Natural killer cell (primary cell): ENCODE results near the gene SLC25A21. TPM values are rescaled to one million over a fixed set of nuclear protein-coding genes. Genes with fewer than 3 reads are reported as not detected.

Experiments used
- ATAC-seq, 3 donors: fragments of 150-1000 bp in 2 of 3; fragments of 200-7000 bp in 1 of 3; cut with Tn5 transposase; 1 replicate in 1 of 3; 2 replicates in 2 of 3; pipeline ENCODE4 v1.10.0; 2021; ENCODE audit warnings: mild to moderate bottlenecking in 2 of 3, moderate library complexity in 2 of 3
- DNase-seq, 2 donors: peaks; one replicate each; pipeline versions ENCODE4 v3.0.0 to v3.0.0-alpha.2; 2013 to 2021; ENCODE audit warnings: mixed read lengths in 1 of 2
- H3K27ac ChIP-seq: one replicate; pipeline ENCODE4 v1.5.1; 2013; ENCODE audit warnings: mild to moderate bottlenecking, low read length
- H3K27me3 ChIP-seq: one replicate; pipeline ENCODE4 v1.6.1; 2013; ENCODE audit warnings: low read length; ENCODE audit not compliant: control insufficient read depth, insufficient read depth
- H3K36me3 ChIP-seq: one replicate; pipeline ENCODE4 v1.6.1; 2013; ENCODE audit warnings: low read length; ENCODE audit not compliant: control insufficient read depth, insufficient read depth
- H3K4me1 ChIP-seq: one replicate; pipeline ENCODE4 v1.6.1; 2013; ENCODE audit warnings: low read length; ENCODE audit not compliant: control insufficient read depth, insufficient read depth
- H3K4me3 ChIP-seq: one replicate; pipeline ENCODE4 v1.5.1; 2013; ENCODE audit warnings: low read length
- H3K9me3 ChIP-seq: one replicate; pipeline ENCODE4 v1.6.1; 2013; ENCODE audit warnings: low read length; ENCODE audit not compliant: control insufficient read depth, insufficient read depth
- H3K27ac Mint-ChIP-seq, 2 donors: one replicate each; pipeline ENCODE4 v1.8.0; 2022; ENCODE audit warnings: mild to moderate bottlenecking in 2 of 2, mixed read lengths in 2 of 2, moderate library complexity in 1 of 2
- H3K27me3 Mint-ChIP-seq, 2 donors: one replicate each; pipeline ENCODE4 v1.8.0; 2022; ENCODE audit warnings: low read depth in 2 of 2, mixed read lengths in 2 of 2
- H3K36me3 Mint-ChIP-seq: one replicate; pipeline ENCODE4 v1.8.0; 2022; ENCODE audit warnings: mixed read lengths
- H3K4me1 Mint-ChIP-seq, 2 donors: one replicate each; pipeline ENCODE4 v1.8.0; 2022; ENCODE audit warnings: mixed read lengths in 2 of 2
- H3K4me3 Mint-ChIP-seq: one replicate; pipeline ENCODE4 v1.8.0; 2022; ENCODE audit warnings: mild to moderate bottlenecking, moderate library complexity, mixed read lengths
- H3K9me3 Mint-ChIP-seq, 2 donors: one replicate each; pipeline ENCODE4 v1.8.0; 2022; ENCODE audit warnings: mixed read lengths in 2 of 2
- WGBS: methylation state at CpG from one replicate; pipeline ENCODE4 v1.1.7; 2013; ENCODE audit warnings: missing lambda C conversion rate; ENCODE audit not compliant: insufficient coverage; 5-methylcytosine and 5-hydroxymethylcytosine counted together
- intact Hi-C: fragments of 100-400 bp; cut with micrococcal nuclease; formaldehyde crosslinking; loops from one replicate; pipeline ENCODE4 v1.14.2; 2022
- total RNA-seq, 4 donors: library from RNA; stranded (reverse); fragments of 120-200 nt in 1 of 4; gene quantifications; one replicate each; pipeline versions ENCODE4 v1.2.3 to v1.2.4, GENCODE V29; 2013 to 2022
- TF ChIP-seq, protein P1 (sequence below): fragments of 200-600 bp; IDR thresholded peaks from one replicate; pipeline ENCODE4 v1.8.0; 2022; ENCODE audit warnings: antibody characterized with exemption

Gene SLC25A21
- total RNA-seq, 3 donors from 2014 or later (not counting 1 experiment from before 2014, with no cell fraction given) = not detected

- H3K27ac Mint-ChIP-seq = no peak overlapping the region
- H3K9me3 ChIP-seq = no peaks in the 10 kb centered on the region
- no peak overlapping the region for H3K4me3 ChIP-seq
- intact Hi-C loops = no loop called here
- DNase-seq = no peak
- no peaks in the 10 kb centered on the region for H3K36me3 Mint-ChIP-seq
- H3K27ac ChIP-seq = no peak overlapping the region
- no peaks in the 10 kb centered on the region for H3K4me1 Mint-ChIP-seq
- ATAC-seq = no peak
- H3K4me3 Mint-ChIP-seq = no peak overlapping the region
- WGBS = 70% methylated on average over 5 of the region's 6 CpGs
- TF ChIP-seq, protein P1, sequence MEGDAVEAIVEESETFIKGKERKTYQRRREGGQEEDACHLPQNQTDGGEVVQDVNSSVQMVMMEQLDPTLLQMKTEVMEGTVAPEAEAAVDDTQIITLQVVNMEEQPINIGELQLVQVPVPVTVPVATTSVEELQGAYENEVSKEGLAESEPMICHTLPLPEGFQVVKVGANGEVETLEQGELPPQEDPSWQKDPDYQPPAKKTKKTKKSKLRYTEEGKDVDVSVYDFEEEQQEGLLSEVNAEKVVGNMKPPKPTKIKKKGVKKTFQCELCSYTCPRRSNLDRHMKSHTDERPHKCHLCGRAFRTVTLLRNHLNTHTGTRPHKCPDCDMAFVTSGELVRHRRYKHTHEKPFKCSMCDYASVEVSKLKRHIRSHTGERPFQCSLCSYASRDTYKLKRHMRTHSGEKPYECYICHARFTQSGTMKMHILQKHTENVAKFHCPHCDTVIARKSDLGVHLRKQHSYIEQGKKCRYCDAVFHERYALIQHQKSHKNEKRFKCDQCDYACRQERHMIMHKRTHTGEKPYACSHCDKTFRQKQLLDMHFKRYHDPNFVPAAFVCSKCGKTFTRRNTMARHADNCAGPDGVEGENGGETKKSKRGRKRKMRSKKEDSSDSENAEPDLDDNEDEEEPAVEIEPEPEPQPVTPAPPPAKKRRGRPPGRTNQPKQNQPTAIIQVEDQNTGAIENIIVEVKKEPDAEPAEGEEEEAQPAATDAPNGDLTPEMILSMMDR = no peak
- no peaks in the 10 kb centered on the region for H3K27me3 Mint-ChIP-seq
- H3K36me3 ChIP-seq = no peaks in the 10 kb centered on the region
- peaks cover 3 to 4% of the 10 kb centered on the region in 2 donors for H3K9me3 Mint-ChIP-seq
- H3K27me3 ChIP-seq = no peaks in the 10 kb centered on the region
- no peaks in the 10 kb centered on the region for H3K4me1 ChIP-seq
Observed at GRCh38 chr14:36935976-36936678, 236.3 kb downstream of the SLC25A21 start.

DNA sequence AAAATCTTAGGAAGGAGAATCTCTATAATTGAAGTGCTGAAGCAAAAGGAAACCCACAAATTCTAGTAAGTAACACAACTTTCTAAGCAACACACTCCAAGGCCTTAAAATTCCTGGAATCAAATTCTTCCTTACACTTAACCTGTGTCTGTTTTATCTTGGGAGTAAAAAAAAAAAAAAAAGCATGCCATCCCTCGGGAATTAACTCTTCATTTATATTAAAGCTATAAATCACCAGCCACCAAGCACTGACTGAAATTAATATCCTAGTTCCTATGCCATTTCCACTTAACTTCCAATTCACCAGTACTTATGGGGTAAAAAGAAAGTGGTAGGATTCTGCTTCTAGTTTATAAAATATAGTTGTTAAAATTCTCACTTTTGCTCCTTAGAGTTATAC is 238.1 kb downstream of the SLC25A21 start:
- Mint-ChIP-seq H3K9me3 (peaks cover 3 to 10% of the 10 kb centered on the region in 2 donors), H3K4me1 (no peaks in the 10 kb centered on the region), H3K27ac (no peak overlapping the region), H3K27me3 (no peaks in the 10 kb centered on the region), H3K36me3 (no peaks in the 10 kb centered on the region), H3K4me3 (no peak overlapping the region)
- TF ChIP-seq, protein P1 = no peak
- DNase-seq (no peak), ATAC-seq (no peak)
- intact Hi-C loops = no loop called here
- WGBS = no CpG with 5 or more reads among the region's 1 CpG
- H3K27ac ChIP-seq = no peak overlapping the region
- H3K4me1 ChIP-seq = no peaks in the 10 kb centered on the region
- no peaks in the 10 kb centered on the region for H3K9me3 ChIP-seq
- H3K36me3 ChIP-seq = no peaks in the 10 kb centered on the region
- H3K4me3 ChIP-seq = no peak overlapping the region
- no peaks in the 10 kb centered on the region for H3K27me3 ChIP-seq

DNA sequence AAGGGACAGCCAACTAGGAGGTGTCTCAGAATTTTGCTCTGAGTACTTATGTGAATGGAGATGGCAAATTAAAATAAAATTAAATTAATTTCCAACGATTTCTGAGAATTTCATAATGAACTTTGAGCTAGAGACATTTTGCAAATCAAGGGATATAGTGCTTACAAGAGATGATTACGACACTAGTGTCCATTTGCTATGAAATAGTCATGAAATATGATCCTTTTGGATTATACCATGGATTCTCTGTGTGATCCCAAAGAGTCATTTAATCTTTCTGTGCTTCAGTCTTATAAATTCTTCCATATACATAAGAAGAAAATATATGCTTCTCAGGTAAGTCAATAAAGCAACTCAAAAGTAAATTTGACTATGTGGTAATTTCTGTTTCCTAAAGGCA is 240.6 kb downstream of the SLC25A21 start:
- Histone ChIP-seq H3K4me1 (no peaks in the 10 kb centered on the region), H3K9me3 (no peaks in the 10 kb centered on the region), H3K36me3 (no peaks in the 10 kb centered on the region), H3K27ac (no peak overlapping the region), H3K4me3 (no peak overlapping the region), H3K27me3 (no peaks in the 10 kb centered on the region)
- TF ChIP-seq, protein P1 = no peak
- DNase-seq (no peak), ATAC-seq (no peak)
- Mint-ChIP-seq H3K36me3 (no peaks in the 10 kb centered on the region), H3K9me3 (peaks cover 3 to 10% of the 10 kb centered on the region in 2 donors), H3K27ac (no peak overlapping the region), H3K27me3 (no peaks in the 10 kb centered on the region), H3K4me3 (no peak overlapping the region), H3K4me1 (no peaks in the 10 kb centered on the region)
- 69% methylated on average over 2 of the region's 2 CpGs for WGBS
- intact Hi-C loops = no loop called here

DNA sequence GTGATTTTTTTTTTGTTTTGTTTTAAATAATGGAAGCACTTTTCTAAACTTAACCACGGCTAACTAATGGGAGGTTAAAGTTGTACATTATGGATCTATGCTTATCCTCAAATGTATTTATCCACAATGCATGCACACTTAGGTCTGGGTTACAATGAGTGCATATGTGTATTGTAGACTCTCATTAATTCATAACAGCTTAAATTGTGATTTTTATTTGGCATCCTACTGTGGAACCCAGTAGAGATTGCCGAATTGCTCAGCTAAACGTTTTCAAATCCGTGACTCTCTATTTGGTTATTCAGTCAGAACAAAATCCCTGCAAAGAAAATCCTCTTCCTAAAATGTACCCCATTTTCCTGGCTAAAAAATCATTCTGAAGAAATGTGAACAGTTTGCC is 244.0 kb downstream of the SLC25A21 start:
- no peak overlapping the region for H3K4me3 Mint-ChIP-seq
- Histone ChIP-seq H3K4me1 (no peaks in the 10 kb centered on the region), H3K27me3 (no peaks in the 10 kb centered on the region), H3K9me3 (no peaks in the 10 kb centered on the region), H3K36me3 (no peaks in the 10 kb centered on the region), H3K4me3 (no peak overlapping the region), H3K27ac (no peak overlapping the region)
- H3K4me1 Mint-ChIP-seq = no peaks in the 10 kb centered on the region
- peaks cover 3 to 15% of the 10 kb centered on the region in 2 donors for H3K9me3 Mint-ChIP-seq
- ATAC-seq (no peak), DNase-seq (no peak)
- WGBS = 86% methylated on average over 3 of the region's 4 CpGs
- TF ChIP-seq, protein P1 = no peak
- H3K36me3 Mint-ChIP-seq = no peaks in the 10 kb centered on the region
- no peak overlapping the region for H3K27ac Mint-ChIP-seq
- intact Hi-C loops = no loop called here
- no peaks in the 10 kb centered on the region for H3K27me3 Mint-ChIP-seq
